NCI-H2107 (cell line): ENCODE measurements around the gene GRIA4.
"Not testable (repeated sequence)": the region's sequence is repeated elsewhere in the genome, so short reads cannot be mapped to it uniquely, and the experiment has no call there.

Experiments used
- DNase-seq: peaks from one replicate; lab custom pipeline; 2025; lab: John Stamatoyannopoulos, UW

Gene GRIA4

GRCh38 chr11:106003094-106003493 lies 393.2 kb downstream of the GRIA4 start:
- DNase-seq = not testable (repeated sequence)

GRCh38 chr11:106011481-106011880 lies 401.6 kb downstream of the GRIA4 start:
- DNase-seq = no peak

GRCh38 chr11:106012744-106013143 lies 402.9 kb downstream of the GRIA4 start:
- DNase-seq = no peak

DNA sequence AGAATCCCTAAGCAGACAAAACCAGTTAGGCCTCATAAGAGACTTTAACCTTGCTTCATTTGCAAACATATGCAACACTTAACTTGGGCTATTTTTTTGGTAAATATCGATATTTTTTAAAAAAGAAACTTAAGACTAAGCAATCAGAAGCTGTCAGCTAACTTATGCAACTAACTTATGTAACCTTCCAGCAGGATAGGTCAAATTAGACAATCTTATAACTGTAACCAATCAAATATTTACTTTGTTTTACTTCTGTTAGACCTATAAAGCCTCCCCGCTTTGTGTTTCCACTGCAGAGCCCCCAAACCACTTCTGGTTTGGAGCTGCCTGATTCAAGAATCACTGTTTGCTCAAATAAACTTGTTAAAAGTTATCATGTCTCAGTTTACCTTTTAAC lies 404.2 kb downstream of the GRIA4 start:
- DNase-seq = no peak

DNA sequence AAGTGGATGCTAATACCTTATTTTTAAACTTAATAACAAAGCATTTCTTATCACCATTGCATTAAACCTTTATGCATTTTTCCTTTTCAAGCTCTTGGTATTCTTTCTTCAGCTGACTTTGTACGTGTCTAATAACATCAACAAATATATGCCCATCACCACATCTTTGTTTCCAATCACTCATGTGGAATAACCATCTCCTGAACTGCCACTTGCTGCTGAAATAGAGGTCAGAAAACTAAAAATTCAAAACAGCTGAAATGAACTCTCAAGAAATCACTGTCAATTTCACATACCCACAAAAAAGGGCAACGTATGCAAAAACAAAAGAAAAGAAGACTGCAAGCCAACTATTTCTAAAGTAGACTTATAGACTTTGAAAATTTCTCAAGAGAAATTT lies 404.7 kb downstream of the GRIA4 start:
- DNase-seq = no peak

GRCh38 chr11:106015066-106015465 lies 405.2 kb downstream of the GRIA4 start:
- DNase-seq = no peak

- no peak for DNase-seq
Measured at GRCh38 chr11:106017093-106017492, 407.2 kb downstream of the GRIA4 start.

GRCh38 chr11:106021181-106021966 lies 411.5 kb downstream of the GRIA4 start:
- DNase-seq = no peak

DNA sequence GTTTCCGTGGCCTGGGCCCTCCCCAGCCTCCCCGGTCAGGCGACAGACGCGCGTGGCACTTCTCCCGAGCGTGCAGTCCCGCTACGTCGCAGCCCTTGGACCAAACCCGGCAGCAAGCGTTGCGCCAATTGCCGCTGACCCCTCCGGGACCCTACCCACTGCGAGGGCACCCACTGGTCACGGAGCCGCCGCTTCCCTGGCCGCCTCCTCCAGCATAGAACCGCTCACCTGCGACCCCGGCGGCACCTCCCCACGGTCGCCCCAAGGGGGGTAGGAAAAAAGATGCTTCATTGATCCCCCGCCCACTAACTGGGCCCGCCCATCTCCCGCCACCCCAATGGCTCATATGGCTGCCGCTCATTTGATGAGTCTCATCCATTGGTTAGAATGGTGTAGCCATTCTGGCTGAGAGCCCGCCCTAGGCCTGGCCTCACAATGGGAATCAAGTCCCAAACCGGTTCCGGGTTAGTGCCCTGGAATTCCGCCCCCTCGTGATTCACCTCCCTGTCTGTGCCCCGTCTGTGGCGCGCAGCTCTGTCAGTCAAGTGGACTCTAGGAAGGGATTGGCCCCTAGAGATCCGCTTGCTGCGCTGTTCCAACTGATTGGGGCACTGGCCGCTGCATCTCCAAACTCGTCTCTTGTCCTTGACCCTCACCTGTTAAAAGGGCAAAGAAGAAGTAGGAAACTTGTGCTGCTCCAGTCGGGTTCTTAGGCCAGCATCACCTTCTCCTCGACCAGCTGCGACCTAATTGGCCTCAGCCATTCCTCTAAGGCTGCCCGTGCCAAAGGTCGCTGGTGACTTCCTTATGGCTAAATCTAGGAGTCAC lies 412.3 kb downstream of the GRIA4 start, which contains the start of gene MSANTD4:
Gene MSANTD4, minus strand, starts transcription at position 274 of the 828 bp plus-strand sequence. CDS start 11,323 bp downstream, outside the sequence.
- peak; percentile 94 for DNase-seq

DNA sequence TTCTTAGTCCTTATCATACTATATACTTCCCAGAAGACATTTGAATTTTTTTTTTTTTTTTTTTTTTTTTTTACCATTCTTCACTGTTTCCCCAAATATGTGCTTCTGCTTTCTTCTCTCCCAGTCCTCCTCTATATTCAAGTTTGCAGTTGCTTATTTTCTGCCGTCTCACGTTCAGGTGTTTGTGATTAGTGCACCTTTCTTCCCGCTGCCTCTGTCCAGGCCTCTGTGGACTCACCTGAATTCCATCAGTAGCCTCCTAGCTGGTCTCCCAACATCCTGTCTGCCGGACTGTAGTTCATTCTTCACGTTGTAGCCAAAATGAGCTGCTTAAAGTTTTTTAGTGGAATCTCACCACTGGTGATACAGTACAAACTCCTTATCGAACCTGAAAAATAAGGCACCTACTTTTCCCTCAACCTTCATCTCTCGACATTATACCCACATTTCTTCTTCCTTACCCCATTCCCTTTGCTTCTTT lies 413.0 kb downstream of the GRIA4 start:
- DNase-seq = no peak

GRCh38 chr11:106030609-106031008 lies 420.7 kb downstream of the GRIA4 start:
- no peak for DNase-seq

GRCh38 chr11:106031202-106031810 lies 421.4 kb downstream of the GRIA4 start:
- DNase-seq = no peak
